Measurements from ENCODE around the gene SART1.
"Not testable (repeated sequence)": the region's sequence is repeated elsewhere in the genome, so short reads cannot be mapped to it uniquely, and the experiment has no call there.

SART1 gene

DNA sequence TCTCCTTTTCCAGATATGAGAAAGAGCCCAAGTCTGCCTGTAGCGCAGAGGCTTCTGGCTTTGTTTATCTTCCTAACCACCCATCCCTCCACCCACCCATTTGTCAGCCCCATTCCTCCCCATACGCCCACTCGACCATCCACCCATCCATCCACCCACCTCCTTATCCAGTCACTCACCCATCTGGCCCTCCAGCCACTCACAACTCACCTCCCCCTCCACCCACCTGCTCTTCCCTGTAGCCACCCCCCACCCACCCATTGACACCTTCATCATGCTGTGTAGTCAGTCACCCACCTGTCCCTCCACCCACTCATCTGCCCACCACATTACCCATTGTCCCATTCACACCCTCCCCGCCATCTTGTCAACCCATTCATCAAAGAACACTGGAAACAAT is 55.8 kb downstream of the SART1 start:
- DNase-seq (ENCODE audit: low spot score in 2 of 2) (no peak), ATAC-seq (ENCODE audit: low read depth) (no peak)
- no peaks in the 10 kb centered on the region for H3K9me3 Mint-ChIP-seq
- peaks cover 6% of the 10 kb centered on the region for H3K4me1 Mint-ChIP-seq
- no peak overlapping the region for H3K4me3 Mint-ChIP-seq
- no peak overlapping the region for H3K27ac Mint-ChIP-seq
- no peaks in the 10 kb centered on the region for H3K36me3 Mint-ChIP-seq
- H3K27me3 Mint-ChIP-seq, result peaks cover 6% of the 10 kb centered on the region

- DNase-seq (ENCODE audit: low spot score in 2 of 2) (no peak), ATAC-seq (ENCODE audit: low read depth) (no peak)
- no peak overlapping the region for H3K4me3 Mint-ChIP-seq
- H3K27ac Mint-ChIP-seq, result no peak overlapping the region
- no peaks in the 10 kb centered on the region for H3K9me3 Mint-ChIP-seq
- peaks cover 9% of the 10 kb centered on the region for H3K27me3 Mint-ChIP-seq
- peaks cover 10% of the 10 kb centered on the region for H3K4me1 Mint-ChIP-seq
- H3K36me3 Mint-ChIP-seq, result no peaks in the 10 kb centered on the region
These were observed 58.7 kb downstream of the SART1 start for GRCh38 chr11:66020212-66020611.

GRCh38 chr11:66020618-66021357 is 59.3 kb downstream of the SART1 start:
- peaks cover 9% of the 10 kb centered on the region for H3K27me3 Mint-ChIP-seq
- no peak for ATAC-seq (ENCODE audit: low read depth)
- no peak overlapping the region for H3K27ac Mint-ChIP-seq
- no peaks in the 10 kb centered on the region for H3K9me3 Mint-ChIP-seq
- H3K4me1 Mint-ChIP-seq, result peaks cover 10% of the 10 kb centered on the region
- H3K36me3 Mint-ChIP-seq, result no peaks in the 10 kb centered on the region
- H3K4me3 Mint-ChIP-seq, result no peak overlapping the region
- no peak for DNase-seq (ENCODE audit: low spot score in 2 of 2)

DNA sequence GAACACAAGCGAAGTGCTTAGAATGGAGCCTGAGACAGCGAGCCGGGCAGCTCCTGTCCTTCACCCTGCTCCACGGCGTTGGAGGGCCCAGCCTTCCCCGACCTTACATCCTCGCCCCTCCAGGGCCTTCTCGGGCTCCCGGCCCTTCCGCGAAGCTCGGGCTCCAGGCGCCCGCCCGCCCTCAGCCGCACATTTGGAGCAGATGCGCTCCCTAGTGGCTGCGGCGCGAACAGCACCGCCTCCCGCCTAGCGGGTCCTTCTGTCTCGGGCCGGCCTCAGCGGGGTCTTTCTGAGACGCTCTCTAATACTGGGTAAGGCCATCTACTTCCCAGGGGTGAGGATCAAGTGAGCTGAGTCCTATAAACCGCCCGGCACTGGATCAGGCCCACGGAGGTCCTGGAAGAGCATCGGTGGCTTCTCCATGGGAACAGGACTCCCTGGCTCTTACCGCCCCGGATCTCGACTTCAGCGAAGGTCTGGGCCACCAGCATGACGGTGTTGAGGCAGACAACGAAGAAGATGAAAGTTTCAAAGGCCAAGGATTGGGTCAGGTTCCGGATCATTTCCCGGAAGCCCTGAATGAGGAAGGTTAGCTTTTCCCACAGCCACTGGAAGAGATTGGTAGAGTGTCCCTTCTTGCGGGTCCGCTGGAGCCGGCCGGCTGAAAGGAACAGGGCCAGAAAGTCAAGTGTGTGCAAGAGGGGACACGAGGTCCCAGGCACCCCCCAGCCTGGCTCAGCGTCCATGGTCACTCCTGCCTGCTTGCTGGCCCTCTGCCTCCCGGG is 61.1 kb downstream of the SART1 start:
- Mint-ChIP-seq H3K9me3 (no peaks in the 10 kb centered on the region), H3K36me3 (no peaks in the 10 kb centered on the region), H3K4me3 (peak overlapping the region; percentile 39), H3K4me1 (peaks cover 8% of the 10 kb centered on the region), H3K27ac (no peak overlapping the region), H3K27me3 (peaks cover 9% of the 10 kb centered on the region)
- ATAC-seq (ENCODE audit: low read depth) (peak; percentile 93), DNase-seq (ENCODE audit: low spot score in 2 of 2) (peak; percentile 79 to 93)

GRCh38 chr11:66023186-66023440 is 61.6 kb downstream of the SART1 start:
- not testable (repeated sequence) for ATAC-seq (ENCODE audit: low read depth); H3K27ac Mint-ChIP-seq; H3K27me3 Mint-ChIP-seq; H3K4me3 Mint-ChIP-seq; H3K9me3 Mint-ChIP-seq; H3K36me3 Mint-ChIP-seq; H3K4me1 Mint-ChIP-seq; DNase-seq (ENCODE audit: low spot score in 2 of 2)

DNA sequence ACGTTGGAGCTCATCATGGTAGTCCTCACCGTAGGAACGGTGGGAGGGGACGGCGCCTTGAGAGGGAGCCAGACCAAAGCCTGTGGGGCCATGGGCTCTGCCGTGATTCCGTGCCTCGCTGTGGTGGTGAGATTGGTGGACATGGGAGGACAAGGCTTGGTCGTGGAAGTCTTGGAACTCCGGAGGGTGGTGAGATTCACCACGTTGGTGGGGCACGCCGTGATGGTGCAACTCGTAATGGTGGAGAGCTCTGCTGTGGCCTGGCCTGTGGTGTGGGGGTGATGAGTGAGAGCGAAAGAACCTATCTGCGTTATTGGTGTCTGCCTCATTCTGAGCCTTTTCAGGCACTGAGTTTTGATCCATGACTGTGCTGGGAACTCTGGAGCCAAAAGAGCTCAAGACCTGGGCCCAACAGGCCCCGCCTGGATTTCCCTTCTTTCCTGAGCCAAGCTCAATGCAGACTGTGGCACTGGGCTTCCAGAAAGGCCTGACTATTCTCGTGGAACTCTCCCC is 64.5 kb downstream of the SART1 start, which contains the start of gene CATSPER1:
CATSPER1 (minus strand) TSS at position 463 of the 513 bp plus-strand sequence; CDS start at position 363, 100 bp downstream.
- no peak for ATAC-seq (ENCODE audit: low read depth)
- DNase-seq (ENCODE audit: low spot score in 2 of 2), result no peak
- H3K4me3 Mint-ChIP-seq, result no peak within 1 kb of the TSS
- no peaks in the 10 kb centered on the region for H3K9me3 Mint-ChIP-seq
- peaks cover 4% of the 10 kb centered on the region for H3K4me1 Mint-ChIP-seq
- no peak within 1 kb of the TSS for H3K27ac Mint-ChIP-seq
- no peaks in the 10 kb centered on the region for H3K36me3 Mint-ChIP-seq
- H3K27me3 Mint-ChIP-seq, result peaks cover 6% of the 10 kb centered on the region

All from memory B cell (primary cell).